Effector memory CD8-positive, alpha-beta T cell (primary cell): ENCODE results near the gene ERC1.
"Not testable (repeated sequence)": the region's sequence is repeated elsewhere in the genome, so short reads cannot be mapped to it uniquely, and the experiment has no call there.

ENCODE experiments used
- ATAC-seq: fragments of 150-1000 bp; cut with Tn5 transposase; replicated peaks from 2 replicates; pipeline ENCODE4 v1.10.0; 2021; ENCODE audit warnings: mild to moderate bottlenecking, moderate library complexity
- DNase-seq, 3 experiments: peaks; one replicate each; pipeline ENCODE4 v3.0.0; 2021
- H3K27ac Mint-ChIP-seq, 2 donors: one replicate each; pipeline ENCODE4 v1.8.0; 2022; ENCODE audit warnings: mild to moderate bottlenecking in 2 of 2, mixed read lengths in 2 of 2, moderate library complexity in 2 of 2
- H3K27me3 Mint-ChIP-seq, 2 donors: one replicate each; pipeline ENCODE4 v1.8.0; 2022; ENCODE audit warnings: mixed read lengths in 2 of 2
- H3K36me3 Mint-ChIP-seq: one replicate; pipeline ENCODE4 v1.8.0; 2022; ENCODE audit warnings: mild to moderate bottlenecking, moderate library complexity, mixed read lengths; ENCODE audit not compliant: insufficient read depth
- H3K4me1 Mint-ChIP-seq, 2 donors: one replicate each; pipeline ENCODE4 v1.8.0; 2022; ENCODE audit warnings: low read depth in 2 of 2, mixed read lengths in 2 of 2
- H3K4me3 Mint-ChIP-seq, 2 donors: one replicate each; pipeline ENCODE4 v1.8.0; 2022; ENCODE audit warnings: mild to moderate bottlenecking in 2 of 2, mixed read lengths in 2 of 2, moderate library complexity in 2 of 2
- H3K9me3 Mint-ChIP-seq, 2 donors: one replicate each; pipeline ENCODE4 v1.8.0; 2022; ENCODE audit warnings: mixed read lengths in 2 of 2

The ERC1 gene

DNA sequence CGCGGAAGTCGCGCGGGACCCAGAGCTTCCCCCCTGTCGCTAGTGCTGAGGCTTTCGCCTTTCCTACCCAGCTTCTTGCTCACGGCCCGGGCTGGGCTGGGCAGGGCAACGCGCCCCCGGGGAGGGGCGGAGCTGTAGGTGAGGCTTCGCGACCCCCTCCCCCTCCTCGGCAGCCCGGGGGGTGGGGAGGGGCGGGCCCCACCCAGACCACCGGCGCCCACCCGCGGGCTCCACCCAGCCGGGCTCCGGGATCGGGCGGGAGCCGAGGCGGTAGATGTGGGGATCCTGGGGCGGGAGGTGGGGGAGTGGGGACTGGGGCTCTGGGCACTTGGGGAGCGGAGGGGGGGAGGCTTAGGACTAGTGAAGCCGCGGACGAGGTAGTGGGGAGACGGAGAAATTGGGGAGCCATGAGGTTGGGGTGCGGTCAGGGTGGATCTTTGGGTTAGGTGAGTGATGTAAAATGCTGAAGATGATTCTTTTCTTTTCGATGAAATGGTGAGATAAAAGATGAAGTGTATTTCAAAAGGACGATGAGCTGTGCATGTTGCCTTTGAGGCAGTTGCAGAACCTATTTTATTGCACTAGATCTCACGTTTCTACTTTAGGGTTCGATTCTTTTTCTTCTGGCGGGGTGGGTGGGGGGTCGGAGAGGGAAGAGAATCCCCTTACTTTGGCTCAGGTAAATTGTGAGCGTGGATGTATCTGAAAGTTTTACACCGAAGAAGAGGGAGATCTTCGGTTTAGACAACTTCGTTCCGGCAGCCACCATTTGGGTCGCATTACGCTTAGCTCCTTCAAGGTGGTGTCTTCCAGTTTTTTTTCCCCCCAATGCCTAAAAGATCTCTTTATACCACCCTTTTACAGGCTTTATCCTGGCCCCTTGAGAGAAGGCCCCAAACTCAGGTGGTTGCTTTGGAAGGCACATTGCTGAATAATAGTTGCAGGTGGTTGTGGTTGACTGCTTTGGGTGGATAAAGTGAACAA, 619 bp downstream of the ERC1 start:
- Mint-ChIP-seq H3K27ac (peak overlapping the region; percentile 94), H3K9me3 (no peaks in the 10 kb centered on the region), H3K27me3 (no peaks in the 10 kb centered on the region), H3K36me3 (peaks cover 18% of the 10 kb centered on the region), H3K4me3 (peak overlapping the region; percentile 89 to 94), H3K4me1 (peaks cover 11 to 31% of the 10 kb centered on the region in 2 donors)
- ATAC-seq (peak; percentile 16), DNase-seq (no peak)

DNA sequence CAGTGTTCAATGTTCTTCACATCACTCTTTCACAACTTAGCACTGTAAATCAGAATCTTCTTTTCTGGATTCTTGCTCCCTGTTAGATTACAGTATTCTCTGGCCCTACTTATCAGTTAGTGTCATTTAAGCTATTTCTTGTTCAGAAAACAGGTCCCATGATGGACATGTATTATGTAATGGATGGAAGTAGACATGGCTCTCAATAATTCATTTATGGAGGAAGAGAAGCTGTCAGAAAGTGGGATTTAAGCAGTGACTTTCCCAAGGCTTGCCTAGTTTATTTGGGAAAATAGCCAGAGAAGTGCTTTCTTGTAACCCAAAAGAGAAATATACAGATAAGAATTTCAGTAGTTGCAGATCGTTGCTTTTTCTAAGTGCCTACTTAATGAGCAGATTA, 1.6 kb downstream of the ERC1 start:
- Mint-ChIP-seq H3K27me3 (no peaks in the 10 kb centered on the region), H3K9me3 (no peaks in the 10 kb centered on the region), H3K4me1 (peaks cover 14 to 38% of the 10 kb centered on the region in 2 donors), H3K27ac (peak overlapping the region in 1 of 2 donors; percentile 94), H3K36me3 (peaks cover 18% of the 10 kb centered on the region), H3K4me3 (peak overlapping the region; percentile 89 to 94)
- ATAC-seq (no peak), DNase-seq (no peak)

DNA sequence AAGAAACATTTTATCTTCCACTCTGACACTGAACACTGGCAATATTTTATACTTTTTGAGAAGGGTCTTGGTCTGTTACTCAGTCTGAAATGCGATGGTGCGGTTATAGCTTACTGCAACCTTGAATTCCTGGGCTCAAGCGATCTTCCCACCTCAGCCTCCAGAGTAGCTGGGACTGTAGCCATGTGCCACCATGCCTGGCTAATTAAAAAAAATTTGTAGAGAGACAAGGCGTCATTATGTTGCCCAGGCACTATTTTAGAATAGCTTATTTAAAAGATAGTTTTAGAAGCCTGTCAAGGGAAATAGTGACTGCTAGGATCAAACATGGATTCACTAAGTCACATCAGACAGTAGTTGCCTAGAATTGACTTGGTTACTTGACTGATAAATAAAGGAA, 5.9 kb downstream of the ERC1 start:
- H3K27ac Mint-ChIP-seq, result no peak overlapping the region
- peaks cover 7 to 24% of the 10 kb centered on the region in 2 donors for H3K4me1 Mint-ChIP-seq
- no peaks in the 10 kb centered on the region for H3K36me3 Mint-ChIP-seq
- H3K9me3 Mint-ChIP-seq, result no peaks in the 10 kb centered on the region
- ATAC-seq (no peak), DNase-seq (no peak)
- H3K4me3 Mint-ChIP-seq, result no peak overlapping the region
- no peaks in the 10 kb centered on the region for H3K27me3 Mint-ChIP-seq

DNA sequence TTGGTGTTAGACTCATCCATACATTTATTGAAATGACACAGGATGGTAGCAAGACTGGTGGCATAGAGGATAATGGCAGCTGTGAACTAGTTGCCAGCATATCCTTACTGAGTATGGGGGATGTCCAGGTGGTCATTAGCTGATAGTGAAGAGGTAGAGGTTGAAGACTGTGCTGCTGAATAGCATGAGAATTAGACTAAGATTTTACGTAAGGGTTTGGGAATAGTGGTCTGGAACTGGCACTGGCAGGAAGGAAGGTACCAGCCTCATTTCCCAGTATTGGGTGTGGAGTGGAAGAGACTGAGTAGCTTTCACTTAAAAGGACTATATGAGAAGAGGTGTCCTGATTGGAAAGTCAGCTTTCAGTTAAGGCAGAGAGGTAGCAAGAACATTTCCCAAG, 6.5 kb downstream of the ERC1 start:
- H3K27me3 Mint-ChIP-seq, result no peaks in the 10 kb centered on the region

DNA sequence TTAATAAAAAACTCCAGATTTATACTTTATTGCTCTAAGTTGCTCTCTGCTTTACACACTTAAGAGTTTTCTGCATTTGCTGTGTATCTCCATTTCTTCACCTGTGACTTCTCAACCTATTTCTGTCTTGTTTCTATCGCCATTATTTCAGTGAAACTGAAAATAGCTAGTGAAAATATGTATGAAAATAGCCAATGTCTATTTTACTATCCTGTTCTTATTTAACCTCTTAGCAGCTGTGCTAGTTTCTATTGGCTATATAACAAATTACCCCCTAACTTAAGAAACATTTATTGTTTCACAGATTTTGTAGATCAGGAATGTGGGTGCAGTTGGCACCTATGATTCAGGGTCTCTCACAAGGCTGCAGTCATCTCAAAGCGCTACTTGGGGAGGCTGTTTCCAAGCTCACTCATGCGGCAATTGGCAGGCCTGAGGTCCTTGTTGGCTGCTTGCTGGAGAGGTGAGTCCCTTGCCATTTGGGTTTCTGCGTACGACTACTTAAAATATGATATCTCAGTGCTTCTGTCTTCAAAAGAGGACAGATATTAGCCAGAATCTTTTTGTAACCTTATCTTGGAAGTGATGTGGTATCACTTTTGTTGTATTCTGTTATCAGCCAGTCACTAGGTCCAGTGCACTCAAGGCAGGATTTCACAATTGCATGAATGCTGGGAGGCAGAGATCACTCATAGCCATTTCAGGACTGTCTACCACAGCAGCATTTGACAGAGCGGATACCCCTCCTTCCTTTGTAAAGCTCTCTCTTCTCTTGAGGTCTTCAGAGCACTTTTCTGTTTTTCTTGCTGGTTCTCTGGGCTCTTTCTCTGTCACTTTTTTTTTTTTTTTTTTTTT, 7.2 kb downstream of the ERC1 start:
- no peaks in the 10 kb centered on the region for H3K27me3 Mint-ChIP-seq
- DNase-seq (no peak), ATAC-seq (no peak)
- no peaks in the 10 kb centered on the region for H3K36me3 Mint-ChIP-seq
- H3K9me3 Mint-ChIP-seq, result no peaks in the 10 kb centered on the region
- no peak overlapping the region for H3K27ac Mint-ChIP-seq
- no peak overlapping the region for H3K4me3 Mint-ChIP-seq
- peaks cover 5 to 22% of the 10 kb centered on the region in 2 donors for H3K4me1 Mint-ChIP-seq

More for the DNA sequence above, 6.5 kb downstream of the ERC1 start:
- peaks cover 5 to 22% of the 10 kb centered on the region in 2 donors for H3K4me1 Mint-ChIP-seq
- ATAC-seq (no peak), DNase-seq (no peak)
- no peaks in the 10 kb centered on the region for H3K36me3 Mint-ChIP-seq
- peak overlapping the region in 1 of 2 donors; percentile 1 for H3K27ac Mint-ChIP-seq
- H3K4me3 Mint-ChIP-seq, result no peak overlapping the region
- no peaks in the 10 kb centered on the region for H3K9me3 Mint-ChIP-seq

DNA sequence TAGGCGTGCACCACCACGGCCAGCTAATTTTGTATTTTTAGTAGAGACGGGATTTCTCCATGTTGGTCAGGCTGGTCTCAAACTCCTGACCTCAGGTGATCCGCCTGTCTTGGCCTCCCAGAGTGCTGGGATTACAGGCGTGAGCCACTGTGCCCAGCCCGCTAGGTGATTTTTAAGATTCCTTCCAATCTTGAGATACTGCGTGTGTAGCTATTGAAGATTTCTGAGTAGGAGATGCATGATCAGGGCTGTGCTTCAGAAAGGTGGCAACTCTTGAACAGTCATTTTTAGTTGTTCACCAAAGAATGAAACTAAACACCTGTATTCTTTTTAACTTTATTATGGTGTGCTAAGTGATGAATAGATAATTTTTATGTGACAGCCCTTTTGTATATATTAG, 8.7 kb downstream of the ERC1 start:
- ATAC-seq, result not testable (repeated sequence)
- H3K4me1 Mint-ChIP-seq, result peaks cover 5 to 21% of the 10 kb centered on the region in 2 donors

DNA sequence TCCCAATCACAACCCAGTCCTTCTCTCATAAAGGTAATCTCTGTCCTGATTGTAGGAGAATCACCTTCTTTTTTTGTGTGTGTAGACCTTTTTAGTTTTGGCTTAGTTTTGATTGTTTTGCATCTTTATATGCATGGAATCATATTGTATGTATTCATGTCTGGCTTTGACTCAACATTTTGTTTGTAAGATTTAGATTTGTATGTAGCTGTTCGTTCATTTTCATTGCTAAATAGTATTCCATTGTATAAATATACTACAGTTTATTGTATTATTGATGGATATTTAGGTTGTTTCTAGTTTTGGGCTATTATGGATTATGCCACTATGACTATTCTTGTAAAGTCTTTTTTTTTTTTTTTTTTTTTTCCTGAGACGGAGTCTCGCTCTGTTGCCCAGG, 10.5 kb downstream of the ERC1 start:
- Mint-ChIP-seq H3K9me3 (no peaks in the 10 kb centered on the region), H3K4me3 (no peak overlapping the region), H3K36me3 (peaks cover 3% of the 10 kb centered on the region), H3K27me3 (no peaks in the 10 kb centered on the region), H3K4me1 (peaks cover 5 to 13% of the 10 kb centered on the region in 2 donors), H3K27ac (no peak overlapping the region)
- no peak for DNase-seq
- no peak for ATAC-seq

More for the DNA sequence above, 8.7 kb downstream of the ERC1 start:
- not testable (repeated sequence) for H3K27ac Mint-ChIP-seq, H3K4me3 Mint-ChIP-seq, H3K27me3 Mint-ChIP-seq, H3K9me3 Mint-ChIP-seq, H3K36me3 Mint-ChIP-seq, DNase-seq

DNA sequence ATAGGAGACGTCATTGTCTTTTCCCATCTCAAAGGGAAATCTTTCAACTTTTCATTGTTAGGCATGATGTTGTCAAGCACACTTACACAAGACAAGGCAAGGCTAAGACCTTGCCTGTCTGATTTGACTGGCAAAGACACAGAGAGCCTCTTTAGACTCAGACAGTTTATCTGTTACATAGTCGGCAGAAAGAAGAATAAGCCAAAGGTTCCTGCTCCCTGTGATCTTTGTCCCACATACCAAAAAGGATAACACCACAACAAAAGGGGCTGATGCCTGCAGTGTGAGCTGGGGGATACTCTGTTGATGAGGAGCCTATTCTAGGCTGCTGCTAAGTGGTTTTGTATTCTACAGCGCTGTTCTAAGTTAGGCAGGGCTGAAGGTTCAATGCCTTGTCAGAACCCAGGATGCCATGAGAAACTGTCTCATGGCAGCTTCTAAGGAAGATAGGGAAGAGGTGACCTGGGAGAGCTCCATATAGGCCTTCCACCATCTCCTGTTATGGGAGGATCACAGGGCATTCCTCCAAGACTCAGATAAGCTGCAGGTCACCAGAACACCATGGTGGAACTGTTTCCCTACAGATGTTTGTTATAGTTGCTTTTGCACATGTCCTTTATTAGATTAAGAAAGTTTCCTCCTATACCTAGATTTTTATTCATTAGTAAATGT, 12.7 kb downstream of the ERC1 start:
- DNase-seq (no peak), ATAC-seq (no peak)
- Mint-ChIP-seq H3K36me3 (peaks cover 3% of the 10 kb centered on the region), H3K27me3 (no peaks in the 10 kb centered on the region), H3K9me3 (no peaks in the 10 kb centered on the region), H3K4me1 (peaks cover 5% of the 10 kb centered on the region in 2 donors), H3K4me3 (no peak overlapping the region), H3K27ac (peak overlapping the region in 1 of 2 donors; percentile 29)

DNA sequence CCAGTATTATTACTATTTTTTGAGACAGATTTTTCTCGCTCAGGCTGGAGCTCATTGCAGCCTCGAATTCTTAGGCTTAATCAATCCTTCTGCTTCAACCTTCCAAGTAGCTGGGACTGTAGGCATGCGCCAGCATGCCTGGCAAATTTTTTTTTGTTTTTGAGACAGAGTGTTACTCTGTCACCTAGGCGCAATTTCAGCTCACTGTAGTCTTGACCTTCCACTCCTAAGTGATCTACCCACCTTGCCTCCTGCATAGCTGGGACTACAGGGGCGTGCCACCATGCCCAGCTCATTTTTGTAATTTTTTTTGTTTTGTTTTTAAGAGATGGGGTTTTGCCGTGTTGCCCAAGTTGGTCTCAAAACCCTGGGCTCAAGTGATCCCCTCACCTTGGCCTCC, 15.2 kb downstream of the ERC1 start:
- Mint-ChIP-seq H3K36me3 (peaks cover 3% of the 10 kb centered on the region), H3K9me3 (no peaks in the 10 kb centered on the region), H3K27me3 (no peaks in the 10 kb centered on the region), H3K4me3 (no peak overlapping the region), H3K4me1 (peaks cover 0 to 3% of the 10 kb centered on the region in 2 donors), H3K27ac (no peak overlapping the region)
- no peak for DNase-seq
- ATAC-seq, result no peak

DNA sequence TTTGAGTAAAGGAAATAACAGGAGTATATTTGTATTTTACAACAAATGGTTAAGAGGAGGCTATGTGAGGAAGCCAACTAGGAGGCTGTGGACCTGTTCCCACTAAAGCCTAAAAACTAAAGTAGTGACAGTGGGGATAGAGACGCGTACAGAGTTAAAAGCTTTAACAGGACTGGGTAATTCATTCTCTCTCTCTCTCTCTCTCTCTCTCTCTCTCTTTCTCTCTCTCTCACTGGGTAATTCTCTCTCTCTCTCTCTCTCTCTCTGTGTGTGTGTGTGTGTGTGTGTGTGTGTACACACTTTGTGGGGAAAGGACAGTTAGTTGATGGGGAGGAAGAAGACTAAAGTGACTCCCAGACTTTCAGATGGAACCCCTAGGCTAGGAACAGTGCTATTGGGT, 16.3 kb downstream of the ERC1 start:
- Mint-ChIP-seq H3K4me1 (peaks cover 0 to 3% of the 10 kb centered on the region in 2 donors), H3K4me3 (no peak overlapping the region), H3K9me3 (no peaks in the 10 kb centered on the region), H3K27me3 (no peaks in the 10 kb centered on the region), H3K27ac (peak overlapping the region in 1 of 2 donors; percentile 26), H3K36me3 (peaks cover 3% of the 10 kb centered on the region)
- ATAC-seq (no peak), DNase-seq (no peak)

DNA sequence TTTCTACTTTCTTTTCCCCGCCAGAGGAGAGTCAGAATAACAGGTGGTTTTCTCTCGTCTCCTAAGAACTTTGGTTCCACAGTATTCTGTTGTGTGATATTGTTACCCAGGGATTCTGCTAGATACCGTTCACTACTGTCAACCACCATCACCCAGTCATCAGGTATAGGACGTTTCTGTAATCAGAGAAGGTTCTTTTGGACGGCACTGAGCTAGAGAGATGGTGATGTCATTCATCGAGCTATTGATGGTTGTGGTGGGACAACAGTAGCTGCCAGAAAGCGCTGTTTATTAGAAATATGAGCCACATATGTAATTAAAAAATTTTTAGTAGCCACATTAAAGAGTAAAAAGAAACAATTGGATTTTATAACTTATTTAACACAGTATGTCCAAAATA, 17.0 kb downstream of the ERC1 start:
- H3K4me3 Mint-ChIP-seq, result no peak overlapping the region
- ATAC-seq (no peak), DNase-seq (no peak)
- no peaks in the 10 kb centered on the region for H3K27me3 Mint-ChIP-seq
- no peaks in the 10 kb centered on the region for H3K9me3 Mint-ChIP-seq
- no peak overlapping the region for H3K27ac Mint-ChIP-seq
- peaks cover 0 to 3% of the 10 kb centered on the region in 2 donors for H3K4me1 Mint-ChIP-seq
- H3K36me3 Mint-ChIP-seq, result peaks cover 3% of the 10 kb centered on the region

DNA sequence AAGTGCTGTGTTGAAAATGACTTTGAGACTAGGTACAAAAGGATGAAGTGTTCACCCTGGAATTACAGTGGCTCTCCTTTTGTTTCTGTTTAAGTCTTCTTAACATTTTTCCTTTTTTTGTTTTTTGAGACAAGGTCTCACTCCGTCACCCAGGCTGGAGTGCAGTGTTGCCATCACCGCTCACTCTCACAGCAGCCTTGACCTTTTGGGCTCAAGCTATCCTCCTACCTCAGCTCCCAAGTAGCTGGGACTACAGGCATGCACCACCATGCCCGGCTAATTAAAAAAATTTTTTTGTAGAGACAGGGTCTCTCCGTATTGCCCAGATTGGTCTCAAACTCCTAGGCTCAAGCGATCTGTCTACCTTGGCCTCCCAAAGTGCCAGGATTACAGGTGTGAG, 20.1 kb downstream of the ERC1 start:
- Mint-ChIP-seq H3K4me3 (no peak overlapping the region), H3K9me3 (no peaks in the 10 kb centered on the region), H3K27ac (no peak overlapping the region), H3K27me3 (no peaks in the 10 kb centered on the region), H3K4me1 (peaks cover 0 to 3% of the 10 kb centered on the region in 2 donors), H3K36me3 (no peaks in the 10 kb centered on the region)
- DNase-seq (no peak), ATAC-seq (no peak)
